Mucosa of descending colon (tissue), 3 donors: ENCODE measurements around the gene PRAME. TPM values are rescaled to one million over a fixed set of nuclear protein-coding genes. Genes with fewer than 3 reads are reported as not detected.

Experiments used
- ATAC-seq: fragments of 200-7000 bp; cut with Tn5 transposase; one replicate; pipeline ENCODE4 v1.9.1; 2020; ENCODE audit warnings: mild to moderate bottlenecking, moderate library complexity
- DNase-seq, 3 donors: peaks; one replicate each; pipeline ENCODE4 v3.0.0-alpha.2; 2020
- H3K36me3 ChIP-seq: fragments of 200-600 bp; one replicate; pipeline ENCODE4 v1.8.0; 2021; ENCODE audit warnings: low read depth, mild to moderate bottlenecking
- H3K4me1 ChIP-seq: fragments of 200-600 bp; one replicate; pipeline ENCODE4 v1.8.0; 2021; ENCODE audit warnings: low read depth, mild to moderate bottlenecking
- H3K4me3 ChIP-seq: fragments of 200-600 bp; one replicate; pipeline ENCODE4 v1.8.0; 2021; ENCODE audit warnings: mild to moderate bottlenecking
- H3K9me3 ChIP-seq: fragments of 200-600 bp; one replicate; pipeline ENCODE4 v1.8.0; 2021; ENCODE audit warnings: mild to moderate bottlenecking
- intact Hi-C, 2 donors: fragments of 100-400 bp; cut with DNase I in 1 of 2; cut with micrococcal nuclease in 1 of 2; formaldehyde crosslinking; loops; one replicate each; pipeline versions ENCODE4 v1.11.0 to v1.11.1; 2022; cut with DNase I, micrococcal nuclease
- total RNA-seq, 3 donors: library from RNA; stranded (reverse); fragmentation: NEBNext Ultra II Directional in 2 of 3; extraction: Animal tissue kit (Norgen Biotek cat#: 25700) in 2 of 3; gene quantifications; one replicate each; pipeline versions ENCODE4 v1.2.1 to v1.2.4, GENCODE V29; 2021 to 2023
- TF ChIP-seq, protein P1 (sequence below): fragments of 200-600 bp; IDR thresholded peaks from one replicate; pipeline ENCODE4 v1.8.0; 2022; ENCODE audit warnings: antibody characterized with exemption, mild to moderate bottlenecking
- donor health status: DM: no; HTN: no; CAD: no; lungs with moderate emphysema.
- donor health status: DM: no; HTN: no; CAD: no.
- donor health status: DM: no; HTN: yes; CAD: no.

PRAME gene
- total RNA-seq, 3 donors from 2014 or later = 0.22 TPM; not detected in 2

DNA sequence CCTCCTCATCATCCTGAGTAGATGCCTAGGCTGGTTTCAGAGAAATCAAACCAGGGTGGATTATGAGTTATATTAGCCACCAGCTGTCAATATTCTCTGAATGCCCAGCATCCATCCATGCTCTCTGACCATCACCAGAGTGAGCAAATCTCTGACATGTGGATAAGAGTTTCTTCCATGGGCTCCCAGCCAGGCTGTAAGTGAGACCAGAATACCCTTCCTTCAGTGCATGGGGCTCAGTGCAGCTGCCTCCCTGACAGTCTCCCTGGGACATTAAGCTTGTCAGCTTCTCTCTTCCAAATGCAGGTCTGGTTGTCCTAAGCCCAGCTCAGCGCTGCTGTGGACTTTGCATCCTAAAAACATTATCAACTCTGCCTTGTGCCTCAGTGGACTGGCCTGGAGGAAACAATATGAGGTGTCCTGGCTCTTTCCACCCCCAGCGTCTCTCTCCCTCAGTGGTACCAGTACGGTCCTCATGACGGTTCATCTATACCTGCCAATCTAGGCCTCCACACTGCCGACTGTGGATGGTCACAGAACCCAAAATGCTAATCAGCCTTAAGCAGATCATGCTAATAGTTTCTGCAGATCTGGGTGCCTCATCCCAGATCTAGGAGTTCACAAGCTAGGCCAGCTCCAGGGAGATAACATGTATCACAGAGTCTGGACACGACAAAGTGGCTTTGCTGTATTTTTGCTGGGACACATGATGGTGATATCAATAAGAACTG, 41.6 kb upstream of the PRAME start:
- ATAC-seq = no peak
- DNase-seq = no peak
- H3K9me3 ChIP-seq = no peaks in the 10 kb centered on the region
- no peaks in the 10 kb centered on the region for H3K4me1 ChIP-seq
- H3K36me3 ChIP-seq = no peaks in the 10 kb centered on the region
- TF ChIP-seq, protein P1, sequence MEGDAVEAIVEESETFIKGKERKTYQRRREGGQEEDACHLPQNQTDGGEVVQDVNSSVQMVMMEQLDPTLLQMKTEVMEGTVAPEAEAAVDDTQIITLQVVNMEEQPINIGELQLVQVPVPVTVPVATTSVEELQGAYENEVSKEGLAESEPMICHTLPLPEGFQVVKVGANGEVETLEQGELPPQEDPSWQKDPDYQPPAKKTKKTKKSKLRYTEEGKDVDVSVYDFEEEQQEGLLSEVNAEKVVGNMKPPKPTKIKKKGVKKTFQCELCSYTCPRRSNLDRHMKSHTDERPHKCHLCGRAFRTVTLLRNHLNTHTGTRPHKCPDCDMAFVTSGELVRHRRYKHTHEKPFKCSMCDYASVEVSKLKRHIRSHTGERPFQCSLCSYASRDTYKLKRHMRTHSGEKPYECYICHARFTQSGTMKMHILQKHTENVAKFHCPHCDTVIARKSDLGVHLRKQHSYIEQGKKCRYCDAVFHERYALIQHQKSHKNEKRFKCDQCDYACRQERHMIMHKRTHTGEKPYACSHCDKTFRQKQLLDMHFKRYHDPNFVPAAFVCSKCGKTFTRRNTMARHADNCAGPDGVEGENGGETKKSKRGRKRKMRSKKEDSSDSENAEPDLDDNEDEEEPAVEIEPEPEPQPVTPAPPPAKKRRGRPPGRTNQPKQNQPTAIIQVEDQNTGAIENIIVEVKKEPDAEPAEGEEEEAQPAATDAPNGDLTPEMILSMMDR = no peak
- no peak overlapping the region for H3K4me3 ChIP-seq
- intact Hi-C loops = no loop called here

DNA sequence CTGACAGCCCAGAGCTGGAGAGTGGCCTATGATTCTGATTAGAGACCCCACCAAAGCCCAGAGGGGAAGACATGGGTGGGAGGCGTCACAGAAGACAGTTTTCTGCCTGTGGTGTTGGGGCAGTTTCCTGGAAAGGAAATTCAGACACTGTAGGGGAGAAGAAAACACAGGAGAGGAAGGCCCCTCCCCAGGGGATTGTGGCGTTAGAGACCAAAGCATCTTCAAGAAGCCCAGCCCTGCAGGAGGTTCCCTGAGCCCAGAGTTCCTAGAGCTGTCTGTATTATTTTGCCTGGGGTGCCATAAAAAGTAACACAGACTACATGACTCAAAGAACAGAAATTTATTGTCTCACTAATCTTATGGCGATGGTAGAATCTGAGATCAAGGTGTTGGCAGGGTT, 40.2 kb upstream of the PRAME start:
- no peak overlapping the region for H3K4me3 ChIP-seq
- intact Hi-C loops = no loop called here
- no peaks in the 10 kb centered on the region for H3K9me3 ChIP-seq
- H3K36me3 ChIP-seq = no peaks in the 10 kb centered on the region
- TF ChIP-seq, protein P1 = no peak
- ATAC-seq (no peak), DNase-seq (no peak)
- H3K4me1 ChIP-seq = no peaks in the 10 kb centered on the region

DNA sequence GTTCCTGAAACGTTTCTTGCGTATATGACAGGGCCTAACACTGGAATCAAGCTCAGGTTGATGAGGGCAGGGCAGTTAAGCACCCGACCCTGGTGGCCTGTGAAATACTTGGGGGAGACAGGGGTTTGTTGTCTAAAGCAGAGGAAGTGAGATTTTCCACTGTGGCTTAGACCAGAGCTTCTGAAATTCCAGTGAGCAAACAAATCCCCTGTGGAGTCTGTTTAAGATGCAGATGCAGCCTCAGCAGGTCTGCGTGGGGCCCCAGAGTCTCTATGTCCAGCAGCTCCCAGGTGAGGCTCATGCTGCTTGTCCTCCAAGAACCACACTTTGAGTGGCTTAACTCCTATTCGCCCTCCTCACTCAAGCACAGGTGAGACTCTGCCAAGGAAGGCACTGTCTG, 39.1 kb upstream of the PRAME start:
- DNase-seq (no peak), ATAC-seq (no peak)
- no peaks in the 10 kb centered on the region for H3K9me3 ChIP-seq
- TF ChIP-seq, protein P1 = no peak
- no peak overlapping the region for H3K4me3 ChIP-seq
- H3K36me3 ChIP-seq = no peaks in the 10 kb centered on the region
- no peaks in the 10 kb centered on the region for H3K4me1 ChIP-seq
- intact Hi-C loops = no loop called here

DNA sequence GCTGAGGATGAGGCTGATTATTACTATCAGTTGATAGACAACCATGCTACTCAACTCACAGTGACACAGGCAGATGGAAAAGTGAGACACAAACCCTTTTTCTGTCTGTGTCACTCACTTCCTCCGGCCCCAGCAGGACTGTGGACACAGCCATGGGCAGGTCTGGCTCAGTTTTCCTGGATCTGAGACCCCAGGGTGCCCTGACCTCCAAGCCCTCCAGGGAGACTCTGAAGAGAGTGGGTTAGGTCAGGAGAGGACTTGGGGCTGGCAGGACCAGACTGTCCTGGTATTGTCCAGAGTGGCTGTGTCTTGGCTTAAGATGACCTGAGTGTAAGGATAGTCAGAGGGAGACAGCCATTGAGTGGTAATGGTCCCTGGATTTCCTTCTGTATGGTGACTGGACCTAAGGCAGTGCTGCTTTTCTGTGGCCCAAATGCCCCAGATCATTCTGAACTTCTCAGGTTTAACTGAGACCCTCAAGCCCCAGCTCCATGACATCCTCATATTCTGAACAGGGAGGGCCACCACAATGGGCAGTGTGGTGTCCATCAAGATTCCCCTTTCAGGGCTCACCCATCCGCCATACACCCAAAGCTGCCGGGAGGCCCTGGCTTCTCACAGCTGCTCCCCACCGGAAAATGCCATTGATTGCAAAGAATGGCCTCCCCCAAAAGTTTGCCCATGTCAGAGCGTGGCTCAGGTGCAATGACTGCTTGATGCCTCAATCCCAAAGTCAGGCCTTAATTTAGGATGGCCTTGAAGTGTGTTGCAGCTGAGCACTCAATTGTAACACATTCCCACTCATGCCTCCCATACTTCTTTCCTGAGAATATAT, 36.2 kb upstream of the PRAME start:
- TF ChIP-seq, protein P1 = no peak

DNA sequence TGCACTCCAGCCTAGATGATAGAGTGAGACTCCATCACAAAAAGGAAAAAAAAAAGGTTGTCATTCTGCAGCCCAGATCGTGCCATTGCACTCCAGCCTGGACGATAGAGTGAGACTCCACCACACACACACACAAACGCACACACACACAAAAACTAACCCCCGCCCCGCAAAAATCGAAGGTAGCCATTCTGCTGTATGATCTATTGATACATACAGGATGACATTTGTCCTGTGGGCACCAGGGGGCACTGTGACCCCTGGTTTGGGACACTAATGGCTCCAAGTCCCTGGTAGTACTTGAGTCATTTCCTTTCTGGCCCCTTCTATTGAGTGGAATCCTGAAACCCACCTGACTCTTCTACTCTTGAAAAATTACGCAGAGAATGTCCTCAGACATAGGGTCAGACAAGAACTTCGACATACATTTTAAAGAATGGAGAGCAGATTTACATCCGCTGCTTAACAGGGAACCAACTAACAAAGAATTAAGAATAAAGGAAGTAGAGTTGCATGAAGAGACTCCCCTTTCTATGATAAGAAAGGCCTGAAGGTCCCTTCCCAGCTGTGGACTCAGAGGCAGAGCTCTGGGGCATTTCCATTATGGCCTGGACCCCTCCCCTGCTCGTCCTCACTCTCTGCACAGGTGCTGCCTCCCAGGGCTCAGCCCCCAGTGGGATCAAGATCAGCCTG, 35.0 kb upstream of the PRAME start:
- Histone ChIP-seq H3K4me3 (no peak overlapping the region), H3K9me3 (no peaks in the 10 kb centered on the region), H3K36me3 (no peaks in the 10 kb centered on the region), H3K4me1 (no peaks in the 10 kb centered on the region)
- TF ChIP-seq, protein P1 = peak; percentile 37
- ATAC-seq = peak; percentile 52
- DNase-seq = peak in 2 of 3 donors; percentile 48 to 60
- intact Hi-C loops = no loop called here

More for the DNA sequence above, 36.2 kb upstream of the PRAME start:
- H3K4me1 ChIP-seq = no peaks in the 10 kb centered on the region
- DNase-seq = no peak
- no peaks in the 10 kb centered on the region for H3K36me3 ChIP-seq
- intact Hi-C loops = no loop called here
- H3K9me3 ChIP-seq = no peaks in the 10 kb centered on the region
- H3K4me3 ChIP-seq = no peak overlapping the region
- ATAC-seq = no peak
